ENCODE results near the gene ZBTB20. TPM values are rescaled to one million over a fixed set of nuclear protein-coding genes. Genes with fewer than 3 reads are reported as not detected.

Gene ZBTB20
- total RNA-seq, 6 experiments from 2014 or later: 36.7 to 59.4 (median 46.7) TPM

- intact Hi-C loops (cut with DNase I): no loop called here
- Histone ChIP-seq H3K27ac (no peak overlapping the region), H3K4me1 (no peaks in the 10 kb centered on the region), H3K27me3 (no peaks in the 10 kb centered on the region), H3K36me3 (peaks cover 0 to 29% (median 18%) of the 10 kb centered on the region in 4 donors), H3K4me3 (no peak overlapping the region), H3K9me3 (no peaks in the 10 kb centered on the region)
- TF ChIP-seq POLR2A (IDR thresholded peaks at IDR 0.05): no peak
- TF ChIP-seq, protein P1, sequence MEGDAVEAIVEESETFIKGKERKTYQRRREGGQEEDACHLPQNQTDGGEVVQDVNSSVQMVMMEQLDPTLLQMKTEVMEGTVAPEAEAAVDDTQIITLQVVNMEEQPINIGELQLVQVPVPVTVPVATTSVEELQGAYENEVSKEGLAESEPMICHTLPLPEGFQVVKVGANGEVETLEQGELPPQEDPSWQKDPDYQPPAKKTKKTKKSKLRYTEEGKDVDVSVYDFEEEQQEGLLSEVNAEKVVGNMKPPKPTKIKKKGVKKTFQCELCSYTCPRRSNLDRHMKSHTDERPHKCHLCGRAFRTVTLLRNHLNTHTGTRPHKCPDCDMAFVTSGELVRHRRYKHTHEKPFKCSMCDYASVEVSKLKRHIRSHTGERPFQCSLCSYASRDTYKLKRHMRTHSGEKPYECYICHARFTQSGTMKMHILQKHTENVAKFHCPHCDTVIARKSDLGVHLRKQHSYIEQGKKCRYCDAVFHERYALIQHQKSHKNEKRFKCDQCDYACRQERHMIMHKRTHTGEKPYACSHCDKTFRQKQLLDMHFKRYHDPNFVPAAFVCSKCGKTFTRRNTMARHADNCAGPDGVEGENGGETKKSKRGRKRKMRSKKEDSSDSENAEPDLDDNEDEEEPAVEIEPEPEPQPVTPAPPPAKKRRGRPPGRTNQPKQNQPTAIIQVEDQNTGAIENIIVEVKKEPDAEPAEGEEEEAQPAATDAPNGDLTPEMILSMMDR (IDR thresholded peaks at IDR 0.05): no peak
- DNase-seq: no peak
- WGBS (ENCODE audit: insufficient coverage, low coverage, low lambda C conversion rate, missing lambda C conversion rate): no CpG with 5 or more reads among the region's 9 CpGs
- no peak for ATAC-seq
Observed at GRCh38 chr3:114351822-114352145, 795.3 kb downstream of the ZBTB20 start.

GRCh38 chr3:114351123-114351821 is 795.8 kb downstream of the ZBTB20 start:
- 96% methylated on average over 15 of the region's 64 CpGs for WGBS (ENCODE audit: insufficient coverage, low coverage, low lambda C conversion rate, missing lambda C conversion rate)
- DNase-seq: peak in 1 of 3 donors; percentile 57

DNA sequence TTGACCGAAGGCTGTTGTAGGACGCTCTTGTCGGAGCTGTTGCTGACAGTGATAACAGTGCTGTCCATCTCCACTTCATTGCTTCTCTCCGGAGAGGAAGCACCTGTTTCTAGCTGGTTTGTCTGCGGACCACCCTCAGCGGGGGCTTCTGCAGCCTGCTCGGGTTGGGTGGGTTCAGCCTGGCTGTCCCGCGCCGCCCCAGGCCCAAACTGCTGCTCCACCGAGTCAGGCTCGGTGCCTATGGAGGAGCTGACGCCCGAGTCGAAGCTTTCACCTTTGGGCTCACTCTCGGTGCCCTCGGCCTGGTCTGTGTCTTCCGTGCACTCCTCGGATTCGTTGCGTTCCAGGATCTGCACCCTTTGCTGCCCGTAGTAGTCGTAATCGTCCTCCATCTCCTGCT is 796.4 kb downstream of the ZBTB20 start:
- no peaks in the 10 kb centered on the region for H3K9me3 ChIP-seq
- no peak for ATAC-seq
- no peak for DNase-seq
- no peaks in the 10 kb centered on the region for H3K4me1 ChIP-seq
- H3K4me3 ChIP-seq: no peak overlapping the region
- intact Hi-C loops (cut with DNase I): no loop called here
- 100% methylated on average over 6 of the region's 24 CpGs for WGBS (ENCODE audit: insufficient coverage, low coverage, low lambda C conversion rate, missing lambda C conversion rate)
- H3K27me3 ChIP-seq: no peaks in the 10 kb centered on the region
- no peak for TF ChIP-seq POLR2A (IDR thresholded peaks at IDR 0.05)
- TF ChIP-seq, protein P1 (IDR thresholded peaks at IDR 0.05): no peak
- H3K36me3 ChIP-seq: peaks cover 0 to 29% (median 18%) of the 10 kb centered on the region in 4 donors
- no peak overlapping the region for H3K27ac ChIP-seq

More at GRCh38 chr3:114351123-114351821, 795.8 kb downstream of the ZBTB20 start:
- intact Hi-C loops (cut with DNase I): no loop called here
- Histone ChIP-seq H3K27me3 (no peaks in the 10 kb centered on the region), H3K27ac (no peak overlapping the region), H3K36me3 (peaks cover 0 to 29% (median 18%) of the 10 kb centered on the region in 4 donors), H3K9me3 (no peaks in the 10 kb centered on the region), H3K4me3 (no peak overlapping the region), H3K4me1 (no peaks in the 10 kb centered on the region)
- TF ChIP-seq, protein P1 (IDR thresholded peaks at IDR 0.05): no peak
- ATAC-seq: peak in 2 of 4 donors; percentile 14 to 49

- Histone ChIP-seq H3K27me3 (no peaks in the 10 kb centered on the region), H3K4me1 (no peaks in the 10 kb centered on the region), H3K27ac (no peak overlapping the region), H3K9me3 (no peaks in the 10 kb centered on the region), H3K4me3 (no peak overlapping the region), H3K36me3 (peaks cover 0 to 29% (median 20%) of the 10 kb centered on the region in 4 donors)
- DNase-seq (no peak), ATAC-seq (peak in 2 of 4 donors; percentile 18 to 47)
- 100% methylated on average over 2 of the region's 12 CpGs for WGBS (ENCODE audit: insufficient coverage, low coverage, low lambda C conversion rate, missing lambda C conversion rate)
- intact Hi-C loops (cut with DNase I): no loop called here
- TF ChIP-seq POLR2A (IDR thresholded peaks at IDR 0.05): no peak
- TF ChIP-seq, protein P1 (IDR thresholded peaks at IDR 0.05): no peak
Observed at GRCh38 chr3:114350271-114350670, 796.8 kb downstream of the ZBTB20 start.

Measured in right lobe of liver (tissue), 6 donors.